NCI-H2171 (cell line): Measurements from ENCODE around the gene CRY2.
"Not testable (repeated sequence)": the region's sequence is repeated elsewhere in the genome, so short reads cannot be mapped to it uniquely, and the experiment has no call there.

Source experiments
- DNase-seq: peaks from one replicate; lab custom pipeline; 2025; lab: John Stamatoyannopoulos, UW

The CRY2 gene

DNA sequence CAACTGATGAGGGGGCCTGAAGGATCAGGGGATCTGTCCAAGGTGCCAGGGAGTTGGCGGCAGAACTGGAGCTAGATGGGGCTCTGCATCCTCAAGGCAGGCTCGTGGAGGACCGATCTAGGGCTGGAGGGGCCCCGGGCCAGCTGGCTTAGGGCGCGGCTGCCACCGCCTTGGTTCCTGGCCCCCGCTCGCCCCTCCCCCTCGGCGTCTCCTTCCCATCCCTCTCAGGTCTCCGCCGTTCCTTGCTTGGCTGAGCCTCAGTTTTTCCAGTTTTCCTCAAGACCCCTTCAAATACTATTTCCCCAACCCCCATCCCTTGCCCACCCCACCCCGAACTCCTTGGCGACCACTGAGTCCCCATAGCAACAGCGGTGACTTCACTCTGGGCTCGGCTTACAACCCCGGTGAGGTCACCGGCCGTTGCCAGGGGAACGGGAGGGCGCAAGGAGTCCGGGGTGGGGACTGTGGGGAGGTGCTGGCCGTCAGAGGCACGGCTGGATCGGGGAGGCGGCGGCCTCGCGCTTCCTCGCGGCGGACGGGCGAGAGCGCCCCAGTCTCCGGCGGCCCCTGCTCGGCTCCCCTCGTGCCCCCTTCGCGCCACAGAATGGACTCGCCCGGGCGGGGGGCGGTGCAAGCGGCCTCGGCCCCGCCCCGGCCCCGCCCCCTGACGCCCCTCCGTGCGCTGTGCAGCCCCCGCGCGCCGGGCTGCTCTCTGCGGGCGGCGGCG lies 52.3 kb downstream of the CRY2 start:
- peak; percentile 87 for DNase-seq

DNA sequence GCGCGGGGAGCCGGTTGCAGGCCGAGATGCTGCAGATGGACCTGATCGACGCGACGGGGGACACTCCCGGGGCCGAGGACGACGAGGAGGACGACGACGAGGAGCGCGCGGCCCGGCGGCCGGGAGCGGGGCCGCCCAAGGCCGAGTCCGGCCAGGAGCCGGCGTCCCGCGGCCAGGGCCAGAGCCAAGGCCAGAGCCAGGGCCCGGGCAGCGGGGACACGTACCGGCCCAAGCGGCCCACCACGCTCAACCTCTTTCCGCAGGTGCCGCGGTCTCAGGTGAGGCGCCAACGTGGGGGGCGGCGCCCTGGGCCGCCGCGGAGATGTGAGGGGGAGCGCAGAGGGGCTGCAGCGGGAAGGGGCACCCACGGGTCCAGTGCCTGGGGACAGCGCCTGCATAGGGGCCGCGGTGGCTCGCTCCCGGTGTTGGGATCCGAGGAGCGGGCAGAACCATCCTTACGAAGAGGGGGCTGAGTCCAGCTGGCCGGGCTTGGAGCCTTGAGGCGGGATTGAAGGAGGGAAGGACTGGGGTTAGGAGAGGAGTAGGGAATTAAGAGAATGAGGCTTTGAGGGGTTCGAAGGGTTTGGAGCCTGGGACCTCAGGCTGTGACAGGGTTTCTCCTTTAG lies 53.0 kb downstream of the CRY2 start:
- DNase-seq, result not testable (repeated sequence)

GRCh38 chr11:45900916-45901617 lies 53.8 kb downstream of the CRY2 start:
- DNase-seq, result no peak

GRCh38 chr11:45901626-45902025 lies 54.4 kb downstream of the CRY2 start:
- DNase-seq, result no peak

- DNase-seq, result no peak
These were observed 55.4 kb downstream of the CRY2 start for GRCh38 chr11:45902452-45903380.

DNA sequence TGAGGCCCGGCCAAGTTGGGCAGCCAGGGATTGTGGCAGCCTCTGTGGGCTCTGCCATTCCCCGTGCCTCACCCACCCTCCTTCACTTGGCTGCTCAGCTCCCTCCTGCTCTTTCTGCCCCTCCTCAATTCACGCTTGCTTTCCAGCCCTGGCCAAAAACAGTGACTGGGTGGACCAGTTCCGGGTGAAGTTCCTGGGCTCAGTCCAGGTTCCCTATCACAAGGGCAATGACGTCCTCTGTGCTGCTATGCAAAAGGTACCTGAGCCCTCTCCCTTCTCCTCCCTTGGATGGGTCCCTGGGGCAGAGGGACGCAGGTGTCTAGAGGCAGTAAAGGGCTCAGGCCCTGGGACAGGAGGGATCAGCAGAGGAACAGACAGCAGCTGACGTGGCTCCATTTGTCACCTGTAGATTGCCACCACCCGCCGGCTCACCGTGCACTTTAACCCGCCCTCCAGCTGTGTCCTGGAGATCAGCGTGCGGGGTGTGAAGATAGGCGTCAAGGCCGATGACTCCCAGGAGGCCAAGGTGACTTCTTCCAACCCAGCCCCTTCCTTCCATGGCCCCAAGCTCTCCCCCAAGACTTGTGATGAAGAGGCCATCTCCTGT lies 57.1 kb downstream of the CRY2 start:
- DNase-seq, result no peak

- no peak for DNase-seq
These were observed 57.8 kb downstream of the CRY2 start for GRCh38 chr11:45905095-45905494.

GRCh38 chr11:45905576-45905975 lies 58.3 kb downstream of the CRY2 start:
- not testable (repeated sequence) for DNase-seq

GRCh38 chr11:45906096-45906682 lies 58.9 kb downstream of the CRY2 start:
- no peak for DNase-seq

GRCh38 chr11:45906965-45907611 lies 59.8 kb downstream of the CRY2 start, which contains the start of gene FREY1:
Gene FREY1, minus strand, starts transcription at chr11:45907271. Its CDS starts 26 bp downstream, at chr11:45907245.
- no peak for DNase-seq

- no peak for DNase-seq
These were observed 60.7 kb downstream of the CRY2 start for GRCh38 chr11:45907911-45908370.

GRCh38 chr11:45909594-45910475 lies 62.6 kb downstream of the CRY2 start:
- DNase-seq, result no peak

DNA sequence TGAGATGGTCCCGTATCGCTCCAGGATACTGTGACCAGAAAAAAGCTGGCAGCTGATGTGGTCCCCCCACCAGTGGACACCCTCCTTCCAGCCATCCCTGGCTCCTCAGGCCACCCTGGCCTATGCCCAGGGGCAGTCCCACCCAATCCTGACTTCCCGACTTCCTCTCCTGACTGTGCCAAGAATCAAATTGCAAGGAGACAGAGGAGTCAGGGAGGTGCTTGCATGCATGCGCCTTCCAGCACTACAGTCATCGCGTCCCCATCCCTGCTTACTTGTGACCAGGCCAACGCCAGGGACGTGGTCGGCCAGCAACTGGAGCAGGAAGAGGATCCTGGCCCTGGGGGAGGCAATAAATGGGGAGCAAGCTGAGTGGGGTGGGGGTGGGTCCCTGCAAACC lies 63.3 kb downstream of the CRY2 start:
- DNase-seq, result no peak

GRCh38 chr11:45913514-45913913 lies 66.2 kb downstream of the CRY2 start:
- DNase-seq, result no peak

- no peak for DNase-seq
These were observed 66.8 kb downstream of the CRY2 start for GRCh38 chr11:45913942-45914635.

- DNase-seq, result no peak
These were observed 68.2 kb downstream of the CRY2 start for GRCh38 chr11:45915446-45915845.

- no peak for DNase-seq
These were observed 70.0 kb downstream of the CRY2 start for GRCh38 chr11:45917286-45917622.

DNA sequence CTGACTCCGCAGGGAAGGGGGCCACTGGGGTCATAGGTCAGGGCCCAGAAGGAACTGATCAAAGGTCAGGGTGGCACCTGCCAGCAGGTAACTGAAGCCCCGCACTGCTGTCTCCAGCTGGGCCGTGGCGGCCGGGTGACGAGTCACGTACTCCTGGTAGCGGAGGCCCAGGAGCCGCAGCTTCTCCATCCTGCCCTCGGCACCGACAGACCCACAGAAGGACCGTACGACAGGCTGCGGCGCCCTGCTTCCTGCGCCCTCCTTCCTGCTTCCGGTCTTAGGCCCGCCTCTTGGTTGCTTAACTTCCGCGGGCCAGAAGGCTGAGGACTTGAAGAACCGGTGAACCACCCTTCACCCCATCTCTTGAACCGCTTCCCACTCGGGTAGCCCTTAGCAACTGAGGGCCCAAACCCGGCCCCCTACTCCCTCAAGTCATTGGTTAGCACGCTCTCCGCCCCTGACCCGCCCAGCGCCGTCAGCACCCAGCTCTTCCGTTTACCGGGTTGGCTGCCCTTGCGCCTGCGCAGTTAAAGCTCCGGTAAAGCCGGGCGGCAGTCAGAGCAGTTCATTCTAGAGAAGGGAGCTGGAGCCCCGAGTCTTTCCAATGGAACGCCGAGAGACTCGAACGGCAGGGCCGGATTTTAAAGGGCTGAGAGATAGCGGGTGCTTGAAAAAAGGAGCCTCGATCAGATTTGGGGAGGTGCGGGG lies 70.5 kb downstream of the CRY2 start, which contains the start of gene PEX16:
TSS of gene PEX16 (minus strand) at position 255 of the 708 bp plus-strand sequence. CDS start at position 189, 66 bp downstream.
- peak; percentile 94 for DNase-seq
